Ovary (tissue), 9 donors: Measurements from ENCODE around the gene ABCF3. TPM values are rescaled to one million over a fixed set of nuclear protein-coding genes. Genes with fewer than 3 reads are reported as not detected.

Experiments
- DNase-seq, 5 donors: peaks; one replicate each; pipeline ENCODE4 v3.0.0-alpha.2; 2019 to 2020
- H3K27ac ChIP-seq, 2 donors: fragments of 200-600 bp; one replicate each; pipeline versions ENCODE4 v1.5.1 to v1.8.0; 2019 to 2022
- H3K27me3 ChIP-seq: fragments of 200-600 bp; one replicate; pipeline ENCODE4 v1.8.0; 2022
- H3K36me3 ChIP-seq: fragments of 200-600 bp; sonication (generic); one replicate; pipeline ENCODE4 v1.5.1; 2019
- H3K4me1 ChIP-seq: one replicate; pipeline ENCODE4 v1.8.1; 2013; ENCODE audit warnings: mild to moderate bottlenecking, moderate library complexity; ENCODE audit not compliant: insufficient read depth
- H3K4me3 ChIP-seq: fragments of 200-600 bp; sonication (generic); one replicate; pipeline ENCODE4 v1.5.1; 2017
- H3K9me3 ChIP-seq, 2 donors: fragments of 200-600 bp in 1 of 2; sonication (generic) in 1 of 2; one replicate each; pipeline versions ENCODE4 v1.5.1 to v1.8.1; 2013 to 2019; ENCODE audit warnings: mild to moderate bottlenecking in 1 of 2, moderate library complexity in 1 of 2
- CTCF ChIP-seq, 3 donors: fragments of 450-650 bp in 2 of 3; fragments of 200-600 bp in 1 of 3; IDR thresholded peaks; one replicate each; pipeline versions ENCODE4 v1.5.1 to v1.8.0; 2016 to 2022; ENCODE audit warnings: antibody characterized with exemption in 3 of 3, mild to moderate bottlenecking in 1 of 3
- EP300 ChIP-seq: sonication (generic); formaldehyde crosslinking; IDR thresholded peaks from one replicate; pipeline ENCODE4 v1.6.1; 2017; ENCODE audit warnings: antibody characterized with exemption
- POLR2A ChIP-seq: fragments of 450-650 bp; IDR thresholded peaks from one replicate; pipeline ENCODE4 v1.6.1; 2017; ENCODE audit warnings: antibody characterized with exemption, mild to moderate bottlenecking, moderate library complexity
- WGBS, 3 donors: extraction: QIAGEN DNeasy Blood & Tissue Kit in 1 of 3; methylation state at CpG; one replicate each; pipeline versions ENCODE4 v1.1.5 to v1.1.7; 2013 to 2017; 5-methylcytosine and 5-hydroxymethylcytosine counted together
- intact Hi-C, 4 donors: fragments of 100-400 bp; cut with DNase I; formaldehyde crosslinking; loops; one replicate each; pipeline versions ENCODE4 v1.11.0 to v1.15.1; 2022 to 2023
- polyA plus RNA-seq, 2 donors: library from polyadenylated mRNA; stranded (reverse); fragments of 200-250 nt in 1 of 2; fragments of 350-450 nt in 1 of 2; fragmentation: Illumina TruSeq in 1 of 2; extraction: RNeasy Lipid Tissue Mini Kit (QIAGEN cat#74804) in 1 of 2; gene quantifications; one replicate each; pipeline ENCODE4 v1.2.3, GENCODE V29; 2013 to 2014
- total RNA-seq, 7 donors: library from RNA; depleted of rRNA in 2 of 7; stranded (reverse); fragments of >200 nt in 2 of 7; fragmentation: NEBNext Ultra II Directional in 3 of 7; extraction: Animal tissue kit (Norgen Biotek cat#: 25700) in 3 of 7; gene quantifications; one replicate each; pipeline versions ENCODE4 v1.1.0 to v1.2.4, GENCODE V29; 2016 to 2023
- donor health status: DM: no; HTN: no; CAD: no; lungs with moderate emphysema.
- donor health status: DM: no; HTN: no; CAD: no.
- donor health status: Bipolar disorder and iron deficiency.
- donor health status: DM: yes; HTN: yes; CAD: no.
- donor health status: DM: no; HTN: no; CAD: no.
- donor health status: DM: yes; HTN: yes; CAD: no.

Gene ABCF3
- total and polyA plus RNA-seq, 9 donors = 30.2 to 82.0 (median 58.2) TPM

- no peak overlapping the region for H3K4me3 ChIP-seq
- WGBS, 3 donors = 56 to 65% (median 58%) methylated on average over 6 of the region's 6 CpGs
- intact Hi-C loops = no loop called here
- peak overlapping the region in 1 of 2 donors; percentile 7 for H3K27ac ChIP-seq
- no peaks in the 10 kb centered on the region for H3K36me3 ChIP-seq
- H3K4me1 ChIP-seq = no peaks in the 10 kb centered on the region
- no peak for TF ChIP-seq CTCF (IDR thresholded peaks at IDR 0.05)
- TF ChIP-seq EP300 = no peak
- no peak for TF ChIP-seq POLR2A
- DNase-seq = peak in 3 of 5 donors; percentile 39 to 48 (median 45)
- no peaks in the 10 kb centered on the region for H3K27me3 ChIP-seq
- H3K9me3 ChIP-seq = no peaks in the 10 kb centered on the region
Observed at GRCh38 chr3:184196536-184196935, 10.5 kb downstream of the ABCF3 start.

GRCh38 chr3:184198509-184198908 lies 12.5 kb downstream of the ABCF3 start:
- 78 to 83% (median 81%) methylated on average over 9 of the region's 9 CpGs for WGBS, 3 donors
- intact Hi-C loops = no loop called here
- Histone ChIP-seq H3K27ac (no peak overlapping the region), H3K27me3 (no peaks in the 10 kb centered on the region), H3K4me1 (no peaks in the 10 kb centered on the region), H3K4me3 (no peak overlapping the region), H3K9me3 (no peaks in the 10 kb centered on the region), H3K36me3 (no peaks in the 10 kb centered on the region)
- TF ChIP-seq POLR2A (no peak), CTCF (IDR thresholded peaks at IDR 0.05) (no peak), EP300 (no peak)
- DNase-seq = no peak

GRCh38 chr3:184200825-184201224 lies 14.8 kb downstream of the ABCF3 start:
- H3K9me3 ChIP-seq = no peaks in the 10 kb centered on the region
- no peak for TF ChIP-seq POLR2A
- no peaks in the 10 kb centered on the region for H3K4me1 ChIP-seq
- H3K27ac ChIP-seq = no peak overlapping the region
- DNase-seq = no peak
- no peaks in the 10 kb centered on the region for H3K36me3 ChIP-seq
- no peaks in the 10 kb centered on the region for H3K27me3 ChIP-seq
- intact Hi-C loops = no loop called here
- no peak overlapping the region for H3K4me3 ChIP-seq

GRCh38 chr3:184203526-184203925 lies 17.5 kb downstream of the ABCF3 start:
- Histone ChIP-seq H3K9me3 (no peaks in the 10 kb centered on the region), H3K4me3 (no peak overlapping the region), H3K36me3 (no peaks in the 10 kb centered on the region), H3K4me1 (no peaks in the 10 kb centered on the region), H3K27me3 (no peaks in the 10 kb centered on the region), H3K27ac (no peak overlapping the region)
- intact Hi-C loops = no loop called here
- 74 to 84% (median 81%) methylated on average over 8 of the region's 8 CpGs for WGBS, 3 donors
- no peak for TF ChIP-seq POLR2A
- no peak for TF ChIP-seq EP300
- no peak for TF ChIP-seq CTCF (IDR thresholded peaks at IDR 0.05)
- no peak for DNase-seq

GRCh38 chr3:184209146-184209923 lies 23.3 kb downstream of the ABCF3 start:
- Histone ChIP-seq H3K4me1 (peaks cover 6% of the 10 kb centered on the region), H3K4me3 (no peak overlapping the region), H3K9me3 (no peaks in the 10 kb centered on the region), H3K27me3 (no peaks in the 10 kb centered on the region), H3K27ac (no peak overlapping the region), H3K36me3 (no peaks in the 10 kb centered on the region)
- TF ChIP-seq CTCF (IDR thresholded peaks at IDR 0.05) (no peak), POLR2A (no peak), EP300 (no peak)
- intact Hi-C loops = no loop called here
- DNase-seq = peak in 3 of 5 donors; percentile 40 to 54 (median 50)
- WGBS, 3 donors = 17 to 26% (median 19%) methylated on average over 11 of the region's 11 CpGs
